ENCODE measurements around the gene SEC24D.

The SEC24D gene

DNA sequence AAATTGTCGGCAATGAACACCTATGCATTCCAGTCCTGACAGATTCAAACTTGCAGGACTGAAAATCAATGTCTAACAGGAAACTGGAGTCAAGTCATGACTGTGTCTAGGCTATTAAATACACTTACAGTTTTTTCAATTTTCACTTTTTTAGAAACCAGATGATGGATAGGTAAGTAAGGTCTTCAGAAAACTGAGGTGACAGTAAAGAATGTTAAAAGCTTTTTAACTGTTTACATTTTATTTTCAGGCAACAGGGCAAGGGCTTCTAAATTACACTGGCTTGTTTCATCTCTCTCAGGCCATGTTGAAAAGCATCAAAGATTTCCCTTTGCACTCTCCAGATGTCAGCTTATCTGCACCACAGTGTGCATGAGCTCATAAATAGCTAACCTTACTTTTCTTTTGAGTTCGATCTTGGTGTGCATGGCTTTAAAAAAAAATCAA is 65.2 kb downstream of the SEC24D start:
- no peak for DNase-seq

DNA sequence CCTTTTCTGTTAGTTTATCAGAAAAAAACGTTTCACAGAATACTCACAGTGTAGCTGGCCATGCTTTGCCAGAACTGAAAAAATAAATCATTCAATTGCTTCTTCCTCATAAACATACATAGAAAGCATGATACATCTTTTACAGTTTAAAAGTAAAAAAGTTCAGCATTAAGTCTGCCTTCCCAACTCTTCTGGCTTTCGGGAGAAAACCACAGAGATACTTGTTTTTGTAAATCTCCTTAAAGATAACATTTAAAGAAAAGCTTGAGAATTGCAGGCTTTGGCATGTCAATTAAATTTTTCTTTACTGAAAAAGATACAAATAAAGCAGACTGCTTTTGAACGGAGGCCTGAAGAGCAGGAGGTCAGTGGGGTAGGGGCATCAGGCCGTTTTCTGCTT is 66.8 kb downstream of the SEC24D start:
- no peak for DNase-seq

DNA sequence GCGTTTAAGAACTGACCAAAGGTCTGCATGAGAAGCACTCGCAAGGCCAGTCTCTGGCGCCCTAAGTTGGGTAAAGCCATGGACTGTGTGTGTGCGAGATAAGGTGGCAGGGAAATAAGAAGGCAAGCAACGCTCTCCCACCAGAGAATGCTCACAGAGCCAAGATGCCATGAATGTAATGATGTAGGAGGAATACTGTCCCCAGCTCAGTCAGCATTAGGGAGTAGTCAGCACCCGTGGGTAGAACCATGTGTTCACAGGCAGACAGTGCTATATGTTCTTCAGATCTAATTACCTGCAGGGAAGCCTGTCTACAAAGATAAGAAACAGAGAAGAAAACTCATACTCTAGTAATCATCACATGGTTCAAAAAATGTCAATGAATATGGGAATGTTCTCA is 68.8 kb downstream of the SEC24D start:
- peak; percentile 74 for DNase-seq

DNA sequence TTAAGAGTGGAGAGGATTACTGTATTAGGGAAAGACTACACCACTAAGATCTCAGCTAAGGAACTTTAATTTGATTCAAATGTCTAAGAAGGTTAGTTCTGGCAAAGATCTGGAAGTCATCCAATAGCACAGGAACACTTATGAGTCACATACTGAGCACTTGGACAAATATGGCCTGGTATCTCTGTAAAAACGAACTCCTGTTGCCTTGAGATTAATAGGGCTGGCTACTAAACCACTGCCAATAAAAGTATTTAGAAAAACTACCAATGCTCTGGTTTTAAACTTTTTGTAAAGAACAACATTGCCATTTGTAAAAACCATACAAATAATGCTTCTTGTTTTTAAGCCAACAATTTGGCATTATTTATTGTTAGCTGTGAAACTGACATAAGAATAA is 70.5 kb downstream of the SEC24D start:
- DNase-seq = peak; percentile 90

DNA sequence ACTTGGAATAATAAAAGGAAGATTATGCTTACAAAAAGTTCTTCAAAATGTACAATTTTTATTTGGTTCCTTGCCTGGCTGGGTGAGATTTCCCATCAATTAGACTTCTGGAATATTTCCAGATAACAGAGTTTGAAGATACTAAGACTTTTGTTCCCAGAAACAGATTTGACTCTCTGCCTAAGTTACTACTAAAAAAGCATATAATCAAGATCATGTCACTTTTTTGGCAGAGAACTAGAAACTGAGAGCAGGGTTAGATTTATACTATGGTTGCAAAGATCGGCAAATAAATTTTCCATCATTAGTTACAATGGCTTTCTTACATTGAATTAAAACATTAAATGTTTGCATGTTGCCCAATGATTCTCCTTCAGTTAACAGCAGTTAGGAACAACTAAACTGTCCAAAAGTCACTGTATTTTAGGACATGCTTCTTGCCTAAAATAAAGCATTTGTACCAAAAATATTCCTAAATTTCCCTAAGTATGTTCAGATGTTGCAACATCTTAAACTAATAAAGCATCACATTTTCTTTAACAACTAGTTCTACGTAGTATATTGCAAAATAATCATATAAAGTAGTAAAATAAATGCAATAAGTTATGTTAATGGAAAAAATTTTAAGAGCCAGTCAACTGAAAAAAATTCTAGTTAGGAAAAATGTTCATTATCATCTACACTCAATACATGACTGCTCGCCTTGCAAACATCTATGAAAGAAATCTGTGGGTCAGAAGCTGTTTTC is 73.0 kb downstream of the SEC24D start:
- DNase-seq = no peak

DNA sequence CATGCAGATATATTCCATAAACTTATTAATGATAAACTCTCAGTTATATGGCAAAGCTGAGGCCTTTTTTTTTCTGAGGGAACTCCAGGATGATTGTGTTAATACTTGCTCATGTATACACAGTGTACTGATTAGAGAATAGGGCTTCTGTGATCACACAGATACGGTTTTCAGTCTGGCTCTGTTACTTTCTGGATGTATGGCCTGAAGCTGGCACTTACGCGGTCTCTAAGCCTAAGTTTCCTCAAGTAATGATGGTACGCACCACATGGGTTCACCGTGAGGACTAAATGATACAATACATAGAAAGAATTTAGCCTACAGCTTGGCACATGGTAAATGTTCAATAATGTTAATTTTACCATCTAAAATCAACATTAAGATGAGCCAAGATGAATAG is 73.8 kb downstream of the SEC24D start:
- no peak for DNase-seq

DNA sequence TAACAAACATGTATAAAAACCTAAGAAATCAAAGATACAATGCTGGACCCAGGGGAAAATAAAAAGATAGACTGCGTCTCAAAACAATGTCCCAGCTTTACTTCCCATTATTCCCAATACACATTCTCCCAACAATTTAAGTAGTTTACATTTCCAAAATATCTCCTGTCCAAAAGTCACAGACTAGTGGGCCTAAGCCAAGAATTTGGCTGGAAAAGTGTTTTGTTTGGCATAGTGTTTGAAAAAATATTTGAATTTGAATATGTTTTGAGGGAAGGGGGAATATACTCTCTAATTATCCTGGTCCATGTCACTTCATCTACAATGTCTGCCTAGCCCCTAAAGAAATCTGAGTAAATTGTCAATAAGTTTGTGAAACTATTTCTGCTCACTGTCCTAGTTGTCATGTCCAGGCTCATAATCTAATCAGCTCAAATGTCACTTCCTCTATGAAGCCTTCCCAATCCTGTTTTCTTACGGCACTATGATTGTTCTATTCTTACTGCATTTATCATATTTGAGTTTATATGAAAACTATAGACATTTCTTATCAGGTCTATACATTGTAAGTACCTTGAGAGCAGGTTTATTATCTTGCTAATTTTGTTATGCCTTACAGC is 74.4 kb downstream of the SEC24D start:
- no peak for DNase-seq

DNA sequence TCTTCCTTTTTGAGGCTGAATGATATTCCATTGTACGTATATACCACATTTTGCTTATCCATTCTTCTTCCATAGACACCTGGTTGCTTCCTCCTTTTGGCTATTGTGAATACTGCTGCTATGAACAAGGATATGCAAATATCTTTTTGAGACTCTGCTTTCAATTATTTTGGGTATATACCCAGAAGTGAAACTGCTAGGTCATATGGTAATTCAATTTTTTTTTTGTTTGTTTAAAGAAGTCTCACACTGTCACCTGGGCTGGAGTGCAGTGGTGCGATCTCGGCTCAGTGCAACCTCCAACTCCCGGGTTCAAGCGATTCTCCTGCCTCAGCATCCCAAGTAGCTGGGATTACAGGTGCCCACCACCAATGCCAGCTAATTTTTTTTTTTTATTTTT is 75.4 kb downstream of the SEC24D start:
- DNase-seq = no peak

DNA sequence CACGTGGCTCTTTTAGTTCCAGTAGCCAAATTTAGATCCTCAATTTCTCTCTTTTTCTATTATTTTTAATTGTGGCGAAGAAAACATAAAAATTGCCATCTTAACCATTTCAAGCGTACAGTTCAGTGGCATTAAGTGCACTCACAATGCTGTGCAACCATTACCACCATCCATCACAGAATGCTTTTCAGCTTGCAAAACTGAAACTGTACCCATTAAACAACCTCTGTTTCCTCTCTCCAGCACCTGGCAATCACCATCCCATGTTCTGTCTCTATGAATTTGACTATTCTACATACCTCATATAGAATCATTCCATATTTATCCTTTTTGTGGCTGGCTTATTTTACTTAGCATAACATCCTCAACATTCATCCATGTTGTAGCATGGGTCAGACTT is 75.8 kb downstream of the SEC24D start:
- DNase-seq = no peak

DNA sequence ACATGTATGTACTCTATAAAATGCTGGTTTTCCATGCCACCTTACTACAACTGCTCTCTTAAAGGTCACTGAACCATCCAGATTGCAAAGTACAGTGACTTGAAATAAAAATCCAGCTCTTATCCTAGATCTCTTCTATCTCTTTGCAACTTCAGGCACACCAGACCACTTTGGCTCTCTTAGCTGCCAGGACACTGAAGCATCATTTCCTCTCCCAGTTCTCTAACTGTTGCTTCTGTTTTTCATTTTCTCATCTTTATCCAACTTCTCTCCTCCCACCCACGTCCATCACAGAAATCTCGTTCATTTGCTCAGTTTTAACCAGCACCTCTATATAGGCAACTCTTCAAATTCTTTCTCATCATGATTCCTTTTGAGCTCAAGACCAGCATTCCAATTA is 76.4 kb downstream of the SEC24D start:
- DNase-seq = no peak

DNA sequence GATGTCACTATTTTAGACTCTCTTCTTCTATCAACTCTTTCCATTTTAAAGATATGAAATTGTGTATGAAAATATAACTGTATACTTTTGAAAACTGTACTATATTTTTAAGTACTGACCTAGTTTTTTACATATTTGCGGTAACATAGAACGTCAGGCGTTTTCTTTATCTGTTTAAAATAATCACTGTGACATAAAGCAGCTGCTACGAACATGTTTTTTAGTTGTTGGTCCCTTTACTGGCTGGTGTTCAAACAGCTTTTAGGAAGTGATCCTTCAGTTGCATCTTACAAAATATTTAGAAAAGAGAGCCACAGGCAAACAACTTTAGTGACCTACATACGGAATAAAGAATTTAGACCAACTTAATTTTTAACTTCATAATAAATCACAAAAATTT is 77.6 kb downstream of the SEC24D start:
- DNase-seq = no peak

DNA sequence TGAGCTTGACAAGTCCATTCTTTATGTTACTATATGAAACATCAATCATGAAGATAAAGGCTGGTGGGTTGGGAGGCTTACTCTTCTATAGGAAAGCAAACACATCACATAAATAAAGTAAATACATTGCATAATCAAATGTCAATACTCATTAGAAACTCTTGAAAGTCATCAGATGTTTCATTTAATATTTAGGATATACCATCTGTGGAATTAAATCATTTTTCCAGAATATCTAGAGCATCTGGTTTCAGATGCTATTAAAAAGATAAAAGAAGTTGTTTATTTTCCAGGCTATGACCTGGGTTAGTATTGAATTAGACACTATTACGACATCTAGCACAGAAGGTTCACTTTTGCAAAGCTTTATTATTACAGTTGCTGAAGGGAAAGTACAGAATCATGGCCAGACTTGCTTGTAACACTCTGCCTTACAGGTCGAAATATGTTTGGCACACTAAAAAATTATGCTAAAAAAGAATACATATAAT is 78.1 kb downstream of the SEC24D start:
- DNase-seq = no peak

DNA sequence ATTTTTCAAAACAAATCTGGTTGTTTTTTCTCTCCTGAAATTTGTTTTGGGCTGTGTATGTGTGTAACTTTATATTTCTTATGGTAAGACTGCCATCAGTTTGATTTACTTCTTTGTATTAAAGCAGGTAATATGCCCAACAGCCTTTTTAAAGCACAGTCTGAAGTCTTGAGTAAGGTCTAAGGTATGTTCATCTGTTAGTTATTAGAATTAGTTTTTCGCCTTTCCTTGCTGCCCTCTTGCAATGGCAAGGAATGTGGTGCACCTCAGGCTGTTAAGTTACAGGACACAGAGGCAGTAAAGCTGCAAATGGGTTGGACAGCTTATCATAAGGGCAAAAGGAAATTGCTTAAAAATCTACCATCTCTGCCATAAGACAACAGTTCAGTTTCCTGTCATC is 79.0 kb downstream of the SEC24D start:
- DNase-seq = no peak

DNA sequence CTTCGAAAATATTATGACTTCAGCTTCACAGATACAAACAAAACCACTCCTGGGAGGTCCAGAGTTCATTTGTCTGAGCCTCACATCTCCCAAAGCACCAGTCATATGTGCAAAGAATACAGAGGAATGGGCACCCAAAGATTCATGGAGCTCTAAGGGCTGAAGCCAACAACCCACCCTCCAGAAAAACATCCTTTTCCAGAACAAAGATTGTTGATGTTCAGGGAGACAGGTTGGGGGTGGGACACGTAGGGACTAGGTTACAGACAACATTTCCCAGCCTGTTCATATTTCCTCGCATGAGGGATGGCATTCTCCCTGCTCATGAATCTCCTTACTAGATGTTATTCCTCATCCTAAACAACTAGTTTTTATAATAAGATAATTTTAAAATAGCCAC is 79.5 kb downstream of the SEC24D start:
- DNase-seq = no peak

DNA sequence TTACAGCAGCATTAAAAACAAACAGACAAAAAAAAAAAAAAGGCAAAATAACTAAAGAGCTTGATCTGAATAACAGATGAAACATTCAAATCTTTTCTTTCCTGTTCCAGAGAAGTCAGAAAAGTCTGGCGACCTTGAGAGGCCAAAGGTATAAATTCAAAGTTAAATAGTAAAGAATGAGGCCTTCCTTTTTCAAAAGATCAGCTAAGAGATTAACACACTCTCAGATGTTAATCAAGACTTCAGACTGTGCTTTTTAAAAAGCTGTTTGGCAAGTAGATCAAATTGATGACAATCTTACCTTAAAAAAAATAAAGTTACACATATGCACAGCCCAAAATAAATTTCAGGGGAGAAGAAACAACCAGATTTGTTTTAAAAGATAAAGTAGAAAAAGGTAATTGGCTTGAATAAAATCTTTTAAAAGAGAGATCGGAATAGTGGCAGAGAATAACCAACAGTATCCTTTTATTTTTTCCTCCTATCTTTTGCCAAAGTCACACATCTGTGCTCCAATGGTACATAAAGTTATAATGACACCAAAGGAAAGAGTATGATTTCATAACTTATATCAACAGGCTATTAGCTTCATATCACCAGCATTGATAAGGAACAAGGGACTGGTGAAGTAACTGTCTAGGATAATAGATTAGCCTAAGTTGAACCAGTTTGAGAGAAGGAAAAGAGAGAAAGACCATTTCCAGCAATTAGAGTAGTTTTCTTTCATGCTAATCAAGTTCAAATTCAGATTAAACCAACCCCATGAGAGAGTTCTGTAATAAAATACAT is 80.3 kb downstream of the SEC24D start:
- DNase-seq = no peak

DNA sequence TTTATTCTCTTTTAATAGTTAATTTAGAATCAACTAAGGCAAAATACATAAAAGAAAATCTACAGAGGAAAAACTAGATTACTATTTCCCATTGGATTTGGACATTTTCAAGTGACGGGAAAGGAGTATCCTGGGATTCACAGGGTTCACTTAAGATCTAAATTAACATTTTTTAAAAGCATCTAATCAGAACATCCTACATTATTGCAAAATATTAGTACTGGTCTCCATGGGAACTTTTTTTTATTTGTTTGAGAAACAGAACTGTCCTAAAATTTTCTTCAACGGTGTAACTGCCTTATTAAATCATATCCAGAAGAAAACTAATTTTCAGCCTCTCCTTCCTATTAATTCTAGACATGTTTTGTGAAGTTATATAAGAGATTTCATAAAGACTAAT is 81.0 kb downstream of the SEC24D start:
- DNase-seq = no peak

DNA sequence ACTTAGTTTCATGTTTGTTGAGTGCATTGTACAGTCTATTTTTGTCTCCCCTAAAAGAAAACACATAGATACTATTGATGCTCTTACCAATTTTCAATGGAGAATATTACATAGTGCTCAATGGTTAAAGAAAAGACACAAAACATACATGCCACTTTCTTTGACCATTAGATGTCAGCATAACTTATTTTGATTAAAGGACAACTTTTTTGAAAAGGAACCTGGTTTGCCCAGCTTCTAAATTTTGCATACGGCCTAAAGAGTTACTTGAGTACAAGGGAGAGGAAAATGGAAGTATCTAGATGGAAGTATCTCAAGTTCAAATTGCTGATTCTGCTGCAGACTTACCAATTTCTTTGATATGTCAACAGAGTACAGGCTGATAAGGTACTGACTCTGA is 82.2 kb downstream of the SEC24D start:
- no peak for DNase-seq

DNA sequence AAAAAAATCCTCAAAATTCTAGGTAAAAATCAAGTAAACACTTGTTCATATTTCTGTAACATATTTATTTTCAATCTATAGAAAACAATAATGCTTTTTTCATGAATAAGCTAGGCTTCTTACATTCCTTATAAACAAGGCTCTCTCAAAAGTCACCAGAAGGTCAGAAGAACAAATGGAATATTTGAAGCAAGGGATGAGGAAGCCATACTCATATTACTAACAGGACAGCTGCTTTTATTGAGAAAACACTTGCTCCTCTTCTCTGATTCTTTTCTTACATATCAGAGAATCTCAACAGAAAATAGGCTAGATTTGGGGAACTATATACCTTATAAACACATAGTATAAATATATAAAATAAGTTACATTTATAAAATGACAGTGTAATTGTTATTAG is 82.8 kb downstream of the SEC24D start:
- no peak for DNase-seq

DNA sequence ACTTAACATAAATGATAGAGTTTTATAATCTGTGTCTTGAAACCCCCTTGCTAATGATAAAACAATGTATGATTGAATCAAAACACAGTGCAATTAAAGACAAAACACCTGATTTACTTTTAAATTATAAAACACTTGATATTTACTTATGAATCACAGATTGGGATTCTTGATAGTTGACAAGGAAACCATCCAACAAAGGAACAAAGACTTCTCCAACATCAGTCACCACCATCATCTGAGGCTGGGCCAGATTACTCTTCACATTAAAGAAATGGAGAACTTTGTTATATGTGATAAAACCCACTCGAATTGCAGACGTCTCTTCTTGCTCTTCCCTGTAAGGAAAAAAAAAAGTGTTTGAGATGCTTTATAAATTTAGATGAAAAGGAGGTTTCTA is 83.4 kb downstream of the SEC24D start:
- no peak for DNase-seq

DNA sequence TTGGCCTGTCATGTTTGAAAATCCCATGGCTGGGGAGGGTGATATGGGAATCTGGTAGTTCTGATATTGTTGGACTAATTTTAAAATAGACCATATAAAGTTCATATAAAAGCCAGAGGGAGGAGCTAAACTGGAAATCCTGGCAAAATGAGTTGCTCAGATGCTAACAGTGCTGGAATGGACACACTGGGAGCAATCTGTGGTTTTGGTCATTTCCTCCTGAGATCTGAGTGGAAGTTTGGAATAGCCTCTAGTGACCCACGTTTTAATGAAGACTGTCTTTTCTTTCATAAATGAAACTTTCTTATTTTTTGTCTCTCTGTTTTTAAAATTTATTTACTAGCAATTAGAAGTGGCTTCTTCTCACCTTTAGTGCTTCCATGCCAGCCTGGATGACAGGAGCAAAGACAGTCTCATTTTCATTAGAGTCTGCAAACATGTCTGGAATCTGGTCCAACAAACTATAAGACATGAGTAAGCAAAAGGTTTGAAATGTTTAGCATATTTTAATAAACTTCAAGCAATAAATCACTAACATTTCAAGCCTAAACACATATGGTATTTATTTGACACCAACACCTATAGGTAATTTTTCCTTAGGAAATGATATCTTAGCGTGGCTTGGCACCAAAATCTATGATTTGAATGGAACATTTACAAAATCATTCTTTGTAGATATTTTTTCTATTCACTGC is 84.2 kb downstream of the SEC24D start:
- no peak for DNase-seq

DNA sequence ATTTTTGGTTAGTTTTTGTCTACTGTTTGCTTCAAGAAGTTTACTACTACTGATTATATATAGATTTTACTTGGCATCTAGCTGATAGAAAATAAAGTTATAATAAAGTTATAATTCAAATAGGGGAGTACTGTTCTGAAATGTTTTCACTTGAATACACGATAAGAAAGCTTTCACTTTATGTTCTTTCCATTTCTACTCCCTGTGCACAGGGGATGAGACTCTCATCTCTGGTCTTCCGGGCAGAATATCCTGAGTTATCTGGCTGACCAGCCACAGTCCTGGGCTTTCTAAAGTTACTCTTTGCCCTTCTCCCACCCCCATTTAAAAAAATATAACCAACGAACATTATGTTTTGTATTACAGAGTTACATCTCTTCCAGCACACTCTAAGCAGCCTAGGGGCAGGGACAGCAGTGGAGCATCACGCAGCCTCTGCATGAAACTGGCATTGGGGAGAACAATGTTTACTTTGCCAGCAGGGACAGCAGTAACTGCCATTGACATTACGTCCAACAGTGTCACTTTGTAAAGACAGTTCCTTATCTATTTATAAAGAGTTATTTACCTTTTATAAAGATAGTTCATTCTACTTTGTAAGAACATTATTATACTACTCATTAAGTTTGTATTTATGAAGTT is 86.5 kb downstream of the SEC24D start:
- no peak for DNase-seq

DNA sequence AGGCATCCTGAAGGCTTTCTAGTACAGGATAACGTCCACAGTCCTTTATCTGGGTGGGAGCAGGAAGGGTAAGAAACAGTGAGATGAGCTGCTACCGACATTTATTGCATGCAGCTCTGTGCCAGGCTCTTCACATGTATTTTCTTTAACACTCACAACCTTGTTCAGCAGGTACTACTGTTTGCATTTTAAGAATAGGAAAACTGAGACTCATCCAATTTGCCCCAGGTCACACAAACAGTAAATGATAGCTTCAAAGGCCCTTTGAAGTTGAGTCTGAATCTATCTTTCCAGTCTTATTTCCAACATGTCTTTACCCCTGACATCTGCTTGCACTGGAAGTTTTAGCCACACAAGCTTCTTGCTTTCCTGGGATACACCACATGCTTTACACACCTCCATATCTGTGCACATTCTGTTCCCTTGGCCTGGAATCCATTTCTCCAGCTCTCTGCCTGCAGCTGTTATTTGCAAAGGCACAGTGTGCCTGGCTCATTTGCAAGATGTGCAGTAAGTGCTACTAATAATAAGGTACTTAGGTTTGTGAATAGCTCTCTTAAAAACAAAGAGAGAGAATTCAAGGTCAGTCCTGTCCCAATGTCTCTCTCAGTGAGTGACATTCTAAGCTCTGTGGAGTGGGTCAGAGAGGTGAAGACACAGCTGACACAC is 89.5 kb downstream of the SEC24D start:
- no peak for DNase-seq

Measured in hematopoietic multipotent progenitor cell treated with erythropoietin and hydrocortisone succinate and interleukin-3 and kit ligand, for 6 days (in vitro differentiated cells).